NT2/D1 (cell line): ENCODE data around the gene HMGA1.

Source experiments
- SUZ12 ChIP-seq: IDR thresholded peaks from 2 replicates; pipeline ENCODE4 v1.6.1; 2011; ENCODE audit not compliant: insufficient read length, insufficient read depth; ENCODE audit errors: extremely low read depth
- ZNF274 ChIP-seq: IDR thresholded peaks from 2 replicates; pipeline ENCODE4 v1.6.1; 2011; ENCODE audit warnings: mild to moderate bottlenecking, low read depth, low read length

- TF ChIP-seq ZNF274 (no peak), SUZ12 (no peak)
Measured at GRCh38 chr6:34195726-34196115, 41.0 kb upstream of the HMGA1 start.
